Prostate gland (tissue), 2 donors: ENCODE data around the gene TNS1.

Experiments
- CTCF ChIP-seq, 4 experiments: fragments of 200-600 bp in 2 of 4; fragments of 450-650 bp in 2 of 4; sonication (generic) in 2 of 4; IDR thresholded peaks; 1 replicate in 3 of 4; 2 replicates in 1 of 4; pipeline ENCODE4 v1.5.1; 2016 to 2019; ENCODE audit warnings: antibody characterized with exemption in 4 of 4, mild to moderate bottlenecking in 2 of 4, moderate library complexity in 2 of 4
- POLR2A ChIP-seq: fragments of 450-650 bp; IDR thresholded peaks from one replicate; pipeline ENCODE4 v1.6.1; 2016; ENCODE audit warnings: antibody characterized with exemption, mild to moderate bottlenecking

DNA sequence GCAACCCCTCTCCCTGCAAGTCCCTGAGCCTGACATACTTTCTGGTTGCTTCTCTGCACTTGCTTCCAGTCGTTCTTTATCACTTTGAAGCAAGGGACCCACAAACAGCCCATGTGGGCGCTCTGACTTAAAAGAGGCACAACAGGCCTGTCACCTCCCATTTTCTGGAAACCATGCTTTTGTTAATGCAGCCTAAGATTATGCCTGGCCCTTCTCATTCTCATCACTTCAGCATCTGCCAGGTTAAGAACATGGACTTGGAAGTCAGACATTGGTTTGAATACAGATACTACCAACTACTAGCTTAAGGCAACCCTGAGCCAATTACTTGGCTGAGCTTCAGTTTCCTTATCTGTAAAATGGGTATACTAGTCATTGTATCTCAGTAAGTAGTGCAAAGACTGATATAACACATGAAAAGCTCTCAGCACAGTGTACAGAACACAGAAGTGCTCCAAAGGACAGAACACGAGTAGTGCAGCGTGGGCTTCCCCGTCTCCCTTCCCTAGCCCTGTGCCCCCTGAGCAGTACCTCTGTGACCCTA, 141.4 kb downstream of the TNS1 start:
- TF ChIP-seq POLR2A (no peak), CTCF (IDR thresholded peaks at IDR 0.05) (no peak)
